ENCODE data around the gene TTLL5. TPM values are rescaled to one million over a fixed set of nuclear protein-coding genes. Genes with fewer than 3 reads are reported as not detected.

TTLL5 gene
- total RNA-seq, 1 experiment from 2014 or later = 35.7 TPM

- H4K20me1 ChIP-seq (ENCODE audit: control insufficient read depth, insufficient read depth, insufficient read length) = no peaks in the 10 kb centered on the region
- Mint-ChIP-seq H3K4me1 (peaks cover 0 to 9% of the 10 kb centered on the region in 2 experiments; a peak in 3 of 4 replicates), H3K27ac (0 out of 7 replicates have a peak overlapping the region, but pooled peaks of 1 of the 3 experiments have one; percentile 60), H3K4me3 (no peak overlapping the region), H3K36me3 (ENCODE audit: insufficient read depth in 1 of 3, low read depth in 3 of 3) (peaks cover 5 to 9% (median 7%) of the 10 kb centered on the region in 3 experiments; a peak in 5 of 7 replicates), H3K27me3 (ENCODE audit: low read depth) (no peaks in the 10 kb centered on the region; the same call in 1 of the 2 replicates), H3K9me3 (peaks cover 7% of the 10 kb centered on the region in 2 experiments)
- no peaks in the 10 kb centered on the region for H3K79me2 ChIP-seq (ENCODE audit: insufficient read depth, low read length)
- H3K27ac ChIP-seq (ENCODE audit: insufficient read length, low read depth, low read length) = no peak overlapping the region
- no peaks in the 10 kb centered on the region for H3K79me1 ChIP-seq (ENCODE audit: insufficient read depth, low read depth, low read length, poor library complexity, severe bottlenecking)
- no peak overlapping the region for H2BK20ac ChIP-seq (ENCODE audit: low read depth, low read length, poor library complexity, severe bottlenecking)
- H2BK15ac ChIP-seq (ENCODE audit: low read depth, low read length) = no peak overlapping the region
- H3K56ac ChIP-seq (ENCODE audit: insufficient read length, low read depth, low read length) = no peak overlapping the region
- no peak overlapping the region for H2BK12ac ChIP-seq (ENCODE audit: insufficient read length, low read depth, low read length)
- H3K9me3 ChIP-seq (ENCODE audit: control insufficient read depth, low read depth, low read length) = no peaks in the 10 kb centered on the region
- H2AK5ac ChIP-seq (ENCODE audit: insufficient read length, low read length) = no peak overlapping the region
- H3T11ph ChIP-seq (ENCODE audit: low read length) = no peak overlapping the region
- H3K18ac ChIP-seq (ENCODE audit: insufficient read length, low read depth, low read length) = no peak overlapping the region
- H2AFZ ChIP-seq (ENCODE audit: low read length) = no peak overlapping the region
- no peaks in the 10 kb centered on the region for H3K27me3 ChIP-seq (ENCODE audit: insufficient read depth, low read length)
- no CpG with 5 or more reads among the region's 5 CpGs for WGBS (ENCODE audit: extremely low coverage, insufficient read length, low lambda C conversion rate)
- H3K4me2 ChIP-seq (ENCODE audit: insufficient read depth, insufficient read length, low read length) = no peak overlapping the region
- H3K4me1 ChIP-seq (ENCODE audit: insufficient read depth, low read length) = no peaks in the 10 kb centered on the region
- H4K8ac ChIP-seq (replicated peaks; ENCODE audit: insufficient read length, low read depth, low read length) = no peak overlapping the region
- no peak overlapping the region for H3K23ac ChIP-seq (ENCODE audit: insufficient read length, low read depth, low read length)
- no peak for DNase-seq
- TF ChIP-seq, protein P1, sequence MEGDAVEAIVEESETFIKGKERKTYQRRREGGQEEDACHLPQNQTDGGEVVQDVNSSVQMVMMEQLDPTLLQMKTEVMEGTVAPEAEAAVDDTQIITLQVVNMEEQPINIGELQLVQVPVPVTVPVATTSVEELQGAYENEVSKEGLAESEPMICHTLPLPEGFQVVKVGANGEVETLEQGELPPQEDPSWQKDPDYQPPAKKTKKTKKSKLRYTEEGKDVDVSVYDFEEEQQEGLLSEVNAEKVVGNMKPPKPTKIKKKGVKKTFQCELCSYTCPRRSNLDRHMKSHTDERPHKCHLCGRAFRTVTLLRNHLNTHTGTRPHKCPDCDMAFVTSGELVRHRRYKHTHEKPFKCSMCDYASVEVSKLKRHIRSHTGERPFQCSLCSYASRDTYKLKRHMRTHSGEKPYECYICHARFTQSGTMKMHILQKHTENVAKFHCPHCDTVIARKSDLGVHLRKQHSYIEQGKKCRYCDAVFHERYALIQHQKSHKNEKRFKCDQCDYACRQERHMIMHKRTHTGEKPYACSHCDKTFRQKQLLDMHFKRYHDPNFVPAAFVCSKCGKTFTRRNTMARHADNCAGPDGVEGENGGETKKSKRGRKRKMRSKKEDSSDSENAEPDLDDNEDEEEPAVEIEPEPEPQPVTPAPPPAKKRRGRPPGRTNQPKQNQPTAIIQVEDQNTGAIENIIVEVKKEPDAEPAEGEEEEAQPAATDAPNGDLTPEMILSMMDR (conservative IDR thresholded peaks at IDR 0.05) = no peak
- H2BK120ac ChIP-seq (ENCODE audit: low read depth, low read length, poor library complexity, severe bottlenecking) = no peak overlapping the region
- H3K14ac ChIP-seq (ENCODE audit: insufficient read depth, low read length) = no peak overlapping the region
- no peak overlapping the region for H3K4ac ChIP-seq (ENCODE audit: low read depth, low read length)
- no peak overlapping the region for H3K9ac ChIP-seq (ENCODE audit: extremely low read depth, insufficient read length, low read length)
- no peak overlapping the region for H2BK5ac ChIP-seq (ENCODE audit: insufficient read length, low read length)
- H3K23me2 ChIP-seq (ENCODE audit: insufficient read length, low read depth, low read length, poor library complexity, severe bottlenecking) = no peaks in the 10 kb centered on the region
- H4K5ac ChIP-seq (ENCODE audit: insufficient read length, low read depth, low read length) = no peak overlapping the region
- H4K91ac ChIP-seq (ENCODE audit: insufficient read length, low read depth, low read length) = no peak overlapping the region
These were observed 267.7 kb downstream of the TTLL5 start for GRCh38 chr14:75928690-75929181.
